Peyer's patch (tissue), 4 donors: ENCODE data around the gene ZFP36L2. TPM values are rescaled to one million over a fixed set of nuclear protein-coding genes. Genes with fewer than 3 reads are reported as not detected.

ENCODE experiments used
- DNase-seq, 3 donors: peaks; one replicate each; pipeline ENCODE4 v3.0.0-alpha.2; 2017 to 2019
- H3K27ac ChIP-seq, 4 donors: fragments of 200-600 bp; sonication (generic); one replicate each; pipeline ENCODE4 v1.5.1; 2016 to 2019
- H3K27me3 ChIP-seq, 2 donors: fragments of 200-600 bp; sonication (generic); one replicate each; pipeline ENCODE4 v1.5.1; 2019
- H3K36me3 ChIP-seq, 3 donors: fragments of 200-600 bp; sonication (generic); one replicate each; pipeline ENCODE4 v1.5.1; 2016 to 2019
- H3K4me1 ChIP-seq, 4 donors: fragments of 200-600 bp; sonication (generic); one replicate each; pipeline ENCODE4 v1.5.1; 2016 to 2019
- H3K4me3 ChIP-seq, 4 donors: fragments of 200-600 bp; sonication (generic); 1 replicate in 3 of 4; 2 replicates in 1 of 4; pipeline ENCODE4 v1.5.1; 2016 to 2019; ENCODE audit warnings: mild to moderate bottlenecking in 1 of 4
- H3K9me3 ChIP-seq, 4 donors: fragments of 200-600 bp; sonication (generic); one replicate each; pipeline ENCODE4 v1.5.1; 2016 to 2019; ENCODE audit warnings: mild to moderate bottlenecking in 1 of 4
- CTCF ChIP-seq, 6 experiments: fragments of 450-650 bp in 4 of 6; fragments of 200-600 bp in 2 of 6; sonication (generic) in 1 of 6; IDR thresholded peaks; one replicate each; pipeline ENCODE4 v1.5.1; 2017 to 2019; ENCODE audit warnings: antibody characterized with exemption in 6 of 6, mild to moderate bottlenecking in 3 of 6, moderate library complexity in 1 of 6
- POLR2A ChIP-seq, 2 donors: fragments of 450-650 bp; IDR thresholded peaks; one replicate each; pipeline ENCODE4 v1.5.1; 2017; ENCODE audit warnings: antibody characterized with exemption in 2 of 2, mild to moderate bottlenecking in 2 of 2, moderate library complexity in 2 of 2
- total RNA-seq, 4 donors: library from RNA; depleted of rRNA; stranded (reverse); fragments of >200 nt; gene quantifications; one replicate each; pipeline ENCODE4 v1.1.0, GENCODE V29; 2016

The ZFP36L2 gene
- total RNA-seq, 4 donors from 2014 or later = 90.4 to 227 (median 148) TPM

- TF ChIP-seq CTCF (IDR thresholded peaks at IDR 0.05) = no peak
- no peak for TF ChIP-seq POLR2A (IDR thresholded peaks at IDR 0.05)
- no peak overlapping the region for H3K4me3 ChIP-seq
- peak overlapping the region; percentile 46 to 72 (median 56) for H3K27ac ChIP-seq
- H3K36me3 ChIP-seq = no peaks in the 10 kb centered on the region
- H3K9me3 ChIP-seq = no peaks in the 10 kb centered on the region
- DNase-seq = peak in 2 of 3 donors; percentile 64 to 73
- peaks cover 0 to 49% (median 18%) of the 10 kb centered on the region in 4 donors for H3K4me1 ChIP-seq
- H3K27me3 ChIP-seq = no peaks in the 10 kb centered on the region
Measured at GRCh38 chr2:43186679-43187374, 39.6 kb downstream of the ZFP36L2 start.

GRCh38 chr2:43186321-43186678 lies 40.1 kb downstream of the ZFP36L2 start:
- H3K27me3 ChIP-seq = no peaks in the 10 kb centered on the region
- TF ChIP-seq CTCF (IDR thresholded peaks at IDR 0.05) (no peak), POLR2A (IDR thresholded peaks at IDR 0.05) (no peak)
- H3K27ac ChIP-seq = peak overlapping the region in 3 of 4 donors; percentile 53 to 72 (median 58)
- no peak overlapping the region for H3K4me3 ChIP-seq
- no peak for DNase-seq
- no peaks in the 10 kb centered on the region for H3K9me3 ChIP-seq
- H3K36me3 ChIP-seq = no peaks in the 10 kb centered on the region
- H3K4me1 ChIP-seq = peaks cover 0 to 44% (median 18%) of the 10 kb centered on the region in 4 donors

- Histone ChIP-seq H3K4me3 (no peak overlapping the region), H3K36me3 (no peaks in the 10 kb centered on the region), H3K4me1 (peaks cover 0 to 37% (median 18%) of the 10 kb centered on the region in 4 donors), H3K27ac (peak overlapping the region in 3 of 4 donors; percentile 40 to 75 (median 68)), H3K27me3 (no peaks in the 10 kb centered on the region), H3K9me3 (no peaks in the 10 kb centered on the region)
- DNase-seq = no peak
- no peak for TF ChIP-seq CTCF (IDR thresholded peaks at IDR 0.05)
- no peak for TF ChIP-seq POLR2A (IDR thresholded peaks at IDR 0.05)
Measured at GRCh38 chr2:43185146-43185545, 41.3 kb downstream of the ZFP36L2 start.

- Histone ChIP-seq H3K9me3 (no peaks in the 10 kb centered on the region), H3K4me3 (no peak overlapping the region), H3K36me3 (no peaks in the 10 kb centered on the region), H3K4me1 (peaks cover 0 to 42% (median 19%) of the 10 kb centered on the region in 4 donors), H3K27me3 (no peaks in the 10 kb centered on the region), H3K27ac (peak overlapping the region; percentile 11 to 75 (median 54))
- DNase-seq = peak in 2 of 3 donors; percentile 87 to 92
- peak in 1 of 2 donors; percentile 37 for TF ChIP-seq POLR2A (IDR thresholded peaks at IDR 0.05)
- TF ChIP-seq CTCF (IDR thresholded peaks at IDR 0.05) = no peak
Measured at GRCh38 chr2:43184339-43184895, 42.0 kb downstream of the ZFP36L2 start.

- peak overlapping the region in 3 of 4 donors; percentile 11 to 75 (median 68) for H3K27ac ChIP-seq
- H3K9me3 ChIP-seq = no peaks in the 10 kb centered on the region
- H3K27me3 ChIP-seq = no peaks in the 10 kb centered on the region
- no peak for DNase-seq
- no peaks in the 10 kb centered on the region for H3K36me3 ChIP-seq
- H3K4me1 ChIP-seq = peaks cover 4 to 49% (median 24%) of the 10 kb centered on the region in 4 donors
- no peak overlapping the region for H3K4me3 ChIP-seq
- TF ChIP-seq CTCF (IDR thresholded peaks at IDR 0.05) = no peak
- TF ChIP-seq POLR2A (IDR thresholded peaks at IDR 0.05) = no peak
Measured at GRCh38 chr2:43183743-43184142, 42.7 kb downstream of the ZFP36L2 start.
